Mesothelial cell of epicardium (in vitro differentiated cells): Measurements from ENCODE around the gene SAMD4B. TPM values are rescaled to one million over a fixed set of nuclear protein-coding genes. Genes with fewer than 3 reads are reported as not detected.

ENCODE experiments used
- DNase-seq, 2 experiments: peaks; one replicate each; pipeline ENCODE4 v3.0.0; 2021; ENCODE audit warnings: low spot score in 2 of 2; ENCODE audit not compliant: unreplicated experiment in 2 of 2
- H3K27ac Mint-ChIP-seq: 2 replicates; pipeline ENCODE4 v1.8.0; 2021; ENCODE audit warnings: mixed read lengths
- H3K27me3 Mint-ChIP-seq: 2 replicates; pipeline ENCODE4 v1.8.0; 2021; ENCODE audit warnings: low read depth, mixed read lengths
- H3K36me3 Mint-ChIP-seq: 2 replicates; pipeline ENCODE4 v1.8.0; 2021; ENCODE audit warnings: mixed read lengths
- H3K4me1 Mint-ChIP-seq: 2 replicates; pipeline ENCODE4 v1.8.0; 2021; ENCODE audit warnings: mixed read lengths
- H3K4me3 Mint-ChIP-seq: 2 replicates; pipeline ENCODE4 v1.8.0; 2021; ENCODE audit warnings: mild to moderate bottlenecking, moderate library complexity, mixed read lengths
- H3K9me3 Mint-ChIP-seq: 2 replicates; pipeline ENCODE4 v1.8.0; 2021; ENCODE audit warnings: mixed read lengths
- CTCF ChIP-seq: fragments of 200-600 bp; sonication (generic); IDR thresholded peaks from one replicate; pipeline ENCODE4 v1.5.0; 2021; ENCODE audit warnings: antibody characterized with exemption; ENCODE audit not compliant: unreplicated experiment
- total RNA-seq: library from RNA; stranded (reverse); gene quantifications from 3 replicates; pipeline ENCODE4 v1.2.1, GENCODE V29; 2021

SAMD4B gene
- total RNA-seq, 1 donor from 2014 or later, result 128 TPM

GRCh38 chr19:39403331-39404312 is 61.4 kb downstream of the SAMD4B start:
- Mint-ChIP-seq H3K27me3 (no peaks in the 10 kb centered on the region), H3K4me3 (peak overlapping the region; percentile 80), H3K36me3 (peaks cover 7% of the 10 kb centered on the region), H3K9me3 (no peaks in the 10 kb centered on the region), H3K4me1 (peaks cover 30% of the 10 kb centered on the region), H3K27ac (peak overlapping the region; percentile 100)
- no peak for TF ChIP-seq CTCF
- DNase-seq, result peak; percentile 86 to 87

GRCh38 chr19:39405261-39405957 is 63.2 kb downstream of the SAMD4B start:
- Mint-ChIP-seq H3K9me3 (no peaks in the 10 kb centered on the region), H3K4me1 (peaks cover 38% of the 10 kb centered on the region), H3K4me3 (peak overlapping the region; percentile 20), H3K36me3 (peaks cover 4% of the 10 kb centered on the region), H3K27me3 (no peaks in the 10 kb centered on the region), H3K27ac (peak overlapping the region; percentile 96)
- DNase-seq, result no peak
- no peak for TF ChIP-seq CTCF

GRCh38 chr19:39405958-39406655 is 63.9 kb downstream of the SAMD4B start:
- no peak for DNase-seq
- Mint-ChIP-seq H3K36me3 (peaks cover 4% of the 10 kb centered on the region), H3K9me3 (no peaks in the 10 kb centered on the region), H3K27me3 (no peaks in the 10 kb centered on the region), H3K27ac (peak overlapping the region; percentile 96), H3K4me3 (peak overlapping the region; percentile 74), H3K4me1 (peaks cover 45% of the 10 kb centered on the region)
- TF ChIP-seq CTCF, result no peak

GRCh38 chr19:39406656-39407409 is 64.6 kb downstream of the SAMD4B start, which contains the start of gene ZFP36:
ZFP36 (plus strand) TSS chr19:39406847; CDS start chr19:39406905, 58 bp downstream.
- no peak for TF ChIP-seq CTCF
- peaks cover 4% of the 10 kb centered on the region for H3K36me3 Mint-ChIP-seq
- peak within 1 kb of the TSS; percentile 91 for H3K4me3 Mint-ChIP-seq
- H3K4me1 Mint-ChIP-seq, result peaks cover 49% of the 10 kb centered on the region
- H3K27me3 Mint-ChIP-seq, result no peaks in the 10 kb centered on the region
- no peaks in the 10 kb centered on the region for H3K9me3 Mint-ChIP-seq
- peak; percentile 77 to 83 for DNase-seq
- H3K27ac Mint-ChIP-seq, result peak within 1 kb of the TSS; percentile 99

- no peaks in the 10 kb centered on the region for H3K9me3 Mint-ChIP-seq
- H3K4me3 Mint-ChIP-seq, result peak overlapping the region; percentile 91
- peak overlapping the region; percentile 99 for H3K27ac Mint-ChIP-seq
- TF ChIP-seq CTCF, result no peak
- H3K36me3 Mint-ChIP-seq, result peaks cover 4% of the 10 kb centered on the region
- peaks cover 1% of the 10 kb centered on the region for H3K27me3 Mint-ChIP-seq
- H3K4me1 Mint-ChIP-seq, result peaks cover 44% of the 10 kb centered on the region
- DNase-seq, result no peak
These were observed 65.1 kb downstream of the SAMD4B start for GRCh38 chr19:39407410-39407659.
